Activated CD8-positive, alpha-beta T cell treated with anti-CD3 and anti-CD28 coated beads, Interleukin-2, amount 10 ng/mL, durations not matched to agents 7 days and 5 days (primary cell): Measurements from ENCODE around the gene NSMF. TPM values are rescaled to one million over a fixed set of nuclear protein-coding genes. Genes with fewer than 3 reads are reported as not detected.

Source experiments
- ATAC-seq: fragments of 150-1000 bp; cut with Tn5 transposase; one replicate; pipeline ENCODE4 v1.10.0; 2021; ENCODE audit warnings: moderate library complexity
- CTCF ChIA-PET: fragments of 350-600 bp; sonication (Branson Sonifier 250); formaldehyde crosslinking; loops from one replicate; lab custom pipeline; 2021; ENCODE audit warnings: antibody characterized with exemption; lab: Charles Lee
- POLR2A ChIA-PET: fragments of 350-600 bp; sonication (Branson Sonifier 250); formaldehyde crosslinking; loops from one replicate; lab custom pipeline; 2021; ENCODE audit warnings: antibody characterized with exemption; lab: Charles Lee
- DNase-seq: peaks from one replicate; pipeline ENCODE4 v3.0.0-alpha.2; 2020
- H3K27ac Mint-ChIP-seq: one replicate; pipeline ENCODE4 v1.8.0; 2021; ENCODE audit warnings: mild to moderate bottlenecking, mixed read lengths
- H3K27me3 Mint-ChIP-seq: one replicate; pipeline ENCODE4 v1.8.0; 2021; ENCODE audit warnings: low read depth, mixed read lengths
- H3K36me3 Mint-ChIP-seq: one replicate; pipeline ENCODE4 v1.8.0; 2021; ENCODE audit warnings: low read depth, mixed read lengths
- H3K4me1 Mint-ChIP-seq: one replicate; pipeline ENCODE4 v1.8.0; 2021; ENCODE audit warnings: low read depth, mixed read lengths
- H3K4me3 Mint-ChIP-seq: one replicate; pipeline ENCODE4 v1.8.0; 2021; ENCODE audit warnings: mild to moderate bottlenecking, mixed read lengths
- H3K9me3 Mint-ChIP-seq: one replicate; pipeline ENCODE4 v1.8.0; 2022; ENCODE audit warnings: mixed read lengths; ENCODE audit not compliant: insufficient read depth
- total RNA-seq, 2 experiments: library from RNA; stranded (reverse); gene quantifications; one replicate each; pipeline ENCODE4 v1.2.3, GENCODE V29; 2021

Gene NSMF
- total RNA-seq, 2 experiments from 2014 or later = 55.0 to 59.0 TPM

DNA sequence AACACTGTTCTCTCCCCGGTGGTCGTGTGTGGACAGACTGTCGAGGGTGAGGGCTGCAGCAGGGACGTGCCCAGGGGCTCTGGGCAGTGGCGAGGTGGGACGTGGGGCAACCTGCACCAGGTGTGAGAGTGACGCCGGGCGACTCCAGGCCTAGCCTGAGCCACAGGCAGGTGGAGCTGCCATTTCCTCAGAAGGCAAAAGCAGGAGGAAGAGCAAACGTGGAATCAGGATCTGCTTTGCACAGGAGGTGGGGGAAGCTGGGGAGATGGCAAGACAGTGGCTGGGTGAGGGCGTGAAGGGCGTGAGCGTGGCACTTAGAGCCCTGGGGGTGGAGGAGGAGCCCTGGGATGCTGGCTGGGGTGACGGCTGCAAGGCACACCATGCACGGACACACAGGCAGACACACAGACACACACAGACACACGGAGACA lies 39.6 kb upstream of the NSMF start:
- peaks cover 8% of the 10 kb centered on the region for H3K36me3 Mint-ChIP-seq
- H3K4me1 Mint-ChIP-seq = peaks cover 9% of the 10 kb centered on the region
- no peak overlapping the region for H3K4me3 Mint-ChIP-seq
- POLR2A ChIA-PET = no interaction called here
- no peak for DNase-seq
- CTCF ChIA-PET = no interaction called here
- ATAC-seq = no peak
- peak overlapping the region; percentile 8 for H3K27ac Mint-ChIP-seq
- H3K9me3 Mint-ChIP-seq = peaks cover 5% of the 10 kb centered on the region
- no peaks in the 10 kb centered on the region for H3K27me3 Mint-ChIP-seq

DNA sequence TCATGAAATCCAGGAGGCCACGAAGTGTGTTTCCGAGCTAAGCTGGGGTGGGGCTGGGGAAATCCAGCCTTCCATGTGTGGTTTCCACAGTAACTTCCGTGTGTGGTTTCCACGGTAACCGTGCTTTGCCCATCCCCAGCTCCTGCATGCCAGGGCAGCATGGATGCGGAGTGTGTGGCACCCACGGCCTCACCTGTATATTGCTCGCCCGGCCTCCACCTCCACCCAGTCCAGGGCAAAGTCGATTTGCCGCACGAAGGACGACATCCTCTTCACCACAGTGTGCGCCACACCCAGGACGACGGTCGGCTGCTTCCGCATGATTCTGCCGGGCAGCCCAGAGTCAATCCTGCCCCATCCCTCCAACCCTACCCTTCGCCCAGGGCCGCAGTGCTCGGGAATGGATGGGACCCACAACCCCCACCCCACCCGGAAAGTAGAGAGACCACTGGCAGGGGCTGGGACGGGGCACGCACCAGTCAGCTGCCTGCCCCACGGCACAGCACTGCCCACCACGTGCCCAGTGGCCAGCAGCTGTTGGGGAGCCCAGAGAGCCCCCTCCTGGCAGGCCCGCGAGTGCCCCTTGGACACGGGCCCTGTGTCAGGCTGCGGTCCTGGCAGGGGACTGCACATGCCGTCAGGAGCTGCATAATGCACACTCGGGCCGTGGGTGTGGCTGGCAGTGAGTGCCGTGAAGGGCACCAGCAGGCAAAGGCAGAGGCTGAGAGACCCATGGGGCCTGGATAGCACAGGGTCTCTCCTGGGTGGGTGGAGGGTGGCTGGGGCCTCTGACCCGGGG lies 39.0 kb upstream of the NSMF start:
- POLR2A ChIA-PET = no interaction called here
- H3K27ac Mint-ChIP-seq = no peak overlapping the region
- peaks cover 9% of the 10 kb centered on the region for H3K4me1 Mint-ChIP-seq
- DNase-seq (no peak), ATAC-seq (no peak)
- no peak overlapping the region for H3K4me3 Mint-ChIP-seq
- CTCF ChIA-PET = no interaction called here
- no peaks in the 10 kb centered on the region for H3K27me3 Mint-ChIP-seq
- peaks cover 8% of the 10 kb centered on the region for H3K36me3 Mint-ChIP-seq
- H3K9me3 Mint-ChIP-seq = peaks cover 5% of the 10 kb centered on the region

DNA sequence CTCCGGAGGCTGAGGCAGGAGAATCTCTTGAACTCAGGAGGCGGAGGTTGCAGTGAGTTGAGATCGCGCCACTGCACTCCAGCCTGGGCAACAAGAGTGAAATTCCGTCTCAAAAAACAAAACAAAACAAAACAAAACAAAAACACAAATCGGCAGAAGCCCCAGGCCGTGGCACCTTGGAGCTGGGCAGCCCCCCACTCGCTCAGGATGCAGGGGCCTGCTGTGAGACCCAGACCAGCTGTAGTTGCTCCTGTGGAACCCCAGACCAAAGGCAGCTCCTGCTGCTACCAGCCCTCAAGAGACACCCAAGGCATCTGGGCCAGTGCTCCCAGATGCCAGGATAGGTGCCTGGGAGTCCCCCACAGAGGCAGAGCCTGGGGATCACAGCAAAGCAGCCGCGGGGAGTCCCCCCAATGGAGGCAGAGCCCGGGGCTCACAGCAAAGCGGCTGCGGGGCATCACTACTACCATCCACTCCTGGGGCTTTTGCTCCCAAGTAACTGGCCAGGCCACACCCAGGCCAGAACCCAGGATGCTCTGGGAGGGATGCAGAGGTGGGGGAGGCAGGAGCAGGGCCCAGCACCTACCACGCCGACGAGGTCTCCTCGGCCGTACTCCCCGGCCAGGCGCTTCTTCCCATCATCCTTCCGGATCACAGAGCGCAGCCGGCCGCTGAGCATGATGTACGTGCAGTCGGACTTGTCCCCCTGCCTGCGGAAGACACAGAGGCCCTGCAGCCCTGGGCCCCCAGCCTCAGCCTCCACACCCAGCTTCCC lies 37.7 kb upstream of the NSMF start:
- ATAC-seq (no peak), DNase-seq (no peak)
- no peak overlapping the region for H3K4me3 Mint-ChIP-seq
- H3K9me3 Mint-ChIP-seq = no peaks in the 10 kb centered on the region
- ChIA-PET CTCF (no interaction called here), POLR2A (no interaction called here)
- peaks cover 3% of the 10 kb centered on the region for H3K36me3 Mint-ChIP-seq
- H3K27ac Mint-ChIP-seq = no peak overlapping the region
- peaks cover 7% of the 10 kb centered on the region for H3K4me1 Mint-ChIP-seq
- H3K27me3 Mint-ChIP-seq = no peaks in the 10 kb centered on the region

DNA sequence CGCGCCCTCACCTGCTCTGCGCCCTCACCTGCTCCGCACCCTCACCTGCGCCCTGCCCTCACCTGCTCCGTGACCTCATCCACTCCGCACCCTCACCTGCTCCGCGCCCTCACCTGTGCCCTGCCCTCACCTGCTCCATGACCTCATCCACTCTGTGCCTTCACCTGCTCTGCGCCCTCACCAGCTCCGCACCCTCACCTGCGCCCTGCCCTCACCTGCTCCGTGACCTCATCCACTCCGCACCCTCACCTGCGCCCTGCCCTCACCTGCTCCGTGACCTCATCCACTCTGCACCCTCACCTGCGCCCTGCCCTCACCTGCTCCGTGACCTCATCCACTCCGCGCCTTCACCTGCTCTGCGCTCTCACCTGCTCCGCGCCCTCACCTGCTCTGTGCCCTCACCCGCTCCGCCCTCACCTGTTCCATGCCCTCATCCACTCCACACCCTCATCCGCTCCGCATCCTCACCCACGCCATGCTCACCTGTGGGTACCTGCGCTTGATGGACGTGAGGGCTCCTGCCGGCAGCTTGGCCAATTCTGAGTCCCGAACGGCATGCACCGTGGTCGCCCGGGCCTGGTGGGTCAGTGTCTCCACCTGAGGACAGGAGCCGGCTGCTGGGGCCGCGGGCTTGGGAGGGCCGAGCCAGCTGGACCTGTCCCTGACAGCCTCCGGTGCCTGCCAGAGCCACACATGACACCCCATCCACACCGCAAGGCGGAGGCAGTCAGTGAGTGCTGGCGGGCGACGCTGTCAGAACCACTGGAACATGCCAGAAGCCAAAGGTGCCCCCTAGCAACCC lies 35.6 kb upstream of the NSMF start:
- POLR2A ChIA-PET = no interaction called here
- DNase-seq = no peak
- H3K27me3 Mint-ChIP-seq = no peaks in the 10 kb centered on the region
- no peak overlapping the region for H3K27ac Mint-ChIP-seq
- ATAC-seq = no peak
- no peak overlapping the region for H3K4me3 Mint-ChIP-seq
- no peaks in the 10 kb centered on the region for H3K9me3 Mint-ChIP-seq
- H3K36me3 Mint-ChIP-seq = no peaks in the 10 kb centered on the region
- H3K4me1 Mint-ChIP-seq = peaks cover 16% of the 10 kb centered on the region
- CTCF ChIA-PET = no interaction called here

DNA sequence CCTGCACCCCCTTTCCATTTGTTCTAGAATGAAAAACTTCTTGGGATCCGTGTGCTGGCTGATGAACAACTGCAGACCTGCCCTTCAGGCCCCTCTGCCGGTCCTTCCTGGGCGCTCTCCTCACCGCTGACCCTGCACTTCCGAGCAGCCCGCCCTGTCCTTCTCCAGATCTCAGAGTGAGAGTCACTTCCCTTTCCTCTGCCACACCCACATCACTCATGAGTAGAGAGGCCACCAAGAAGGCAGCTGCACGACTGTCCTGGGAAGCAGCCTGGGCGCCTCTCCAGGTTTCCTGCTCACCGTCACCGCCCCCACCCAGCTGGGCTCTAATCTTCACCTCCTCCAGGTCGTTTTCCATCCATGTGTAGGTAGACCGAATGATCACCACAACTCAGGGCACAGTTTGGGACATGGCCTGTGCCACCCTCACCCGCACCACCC lies 35.0 kb upstream of the NSMF start:
- H3K27ac Mint-ChIP-seq = no peak overlapping the region
- no peaks in the 10 kb centered on the region for H3K36me3 Mint-ChIP-seq
- ChIA-PET CTCF (no interaction called here), POLR2A (no interaction called here)
- H3K27me3 Mint-ChIP-seq = no peaks in the 10 kb centered on the region
- ATAC-seq = no peak
- no peak for DNase-seq
- H3K4me1 Mint-ChIP-seq = peaks cover 16% of the 10 kb centered on the region
- no peak overlapping the region for H3K4me3 Mint-ChIP-seq
- H3K9me3 Mint-ChIP-seq = no peaks in the 10 kb centered on the region

DNA sequence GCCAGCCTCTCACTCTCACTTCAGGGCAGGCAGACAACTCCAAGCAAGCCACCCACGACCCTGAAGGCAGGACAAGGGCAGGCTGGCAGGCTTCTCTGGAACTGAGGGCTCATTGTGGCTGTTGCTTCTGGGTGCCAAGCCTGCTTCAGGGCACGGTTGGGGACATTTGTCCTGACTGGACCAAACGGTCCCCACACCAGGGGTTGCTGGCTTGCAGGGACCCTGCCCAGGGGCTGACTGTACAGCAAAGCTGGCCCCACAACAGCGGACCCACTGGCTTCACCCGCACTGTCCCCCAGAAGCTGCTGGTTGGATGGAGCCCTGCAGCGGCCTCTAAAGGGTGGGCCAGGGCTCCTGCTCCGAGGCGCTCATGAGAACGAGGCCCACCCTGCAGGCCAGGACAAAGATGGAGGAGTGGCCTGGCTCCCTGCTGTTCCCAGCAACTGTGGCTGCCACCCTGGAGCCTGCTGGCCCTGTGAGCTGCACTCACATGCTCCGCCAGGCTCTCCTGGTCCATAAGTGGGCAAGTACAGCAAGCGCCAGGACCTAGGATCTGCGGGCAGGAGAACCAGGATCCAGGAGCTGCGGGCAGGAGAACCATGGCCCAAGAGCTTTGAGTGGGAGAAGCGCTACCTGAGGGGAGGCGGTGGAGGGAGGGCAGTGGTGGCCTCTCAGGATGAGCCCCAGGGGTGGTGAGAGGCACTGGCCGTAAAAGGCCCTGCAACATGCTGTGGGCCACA lies 34.4 kb upstream of the NSMF start:
- POLR2A ChIA-PET = no interaction called here
- no peaks in the 10 kb centered on the region for H3K9me3 Mint-ChIP-seq
- no peak overlapping the region for H3K27ac Mint-ChIP-seq
- DNase-seq (no peak), ATAC-seq (no peak)
- CTCF ChIA-PET = no interaction called here
- no peaks in the 10 kb centered on the region for H3K36me3 Mint-ChIP-seq
- H3K4me3 Mint-ChIP-seq = no peak overlapping the region
- peaks cover 16% of the 10 kb centered on the region for H3K4me1 Mint-ChIP-seq
- H3K27me3 Mint-ChIP-seq = no peaks in the 10 kb centered on the region

DNA sequence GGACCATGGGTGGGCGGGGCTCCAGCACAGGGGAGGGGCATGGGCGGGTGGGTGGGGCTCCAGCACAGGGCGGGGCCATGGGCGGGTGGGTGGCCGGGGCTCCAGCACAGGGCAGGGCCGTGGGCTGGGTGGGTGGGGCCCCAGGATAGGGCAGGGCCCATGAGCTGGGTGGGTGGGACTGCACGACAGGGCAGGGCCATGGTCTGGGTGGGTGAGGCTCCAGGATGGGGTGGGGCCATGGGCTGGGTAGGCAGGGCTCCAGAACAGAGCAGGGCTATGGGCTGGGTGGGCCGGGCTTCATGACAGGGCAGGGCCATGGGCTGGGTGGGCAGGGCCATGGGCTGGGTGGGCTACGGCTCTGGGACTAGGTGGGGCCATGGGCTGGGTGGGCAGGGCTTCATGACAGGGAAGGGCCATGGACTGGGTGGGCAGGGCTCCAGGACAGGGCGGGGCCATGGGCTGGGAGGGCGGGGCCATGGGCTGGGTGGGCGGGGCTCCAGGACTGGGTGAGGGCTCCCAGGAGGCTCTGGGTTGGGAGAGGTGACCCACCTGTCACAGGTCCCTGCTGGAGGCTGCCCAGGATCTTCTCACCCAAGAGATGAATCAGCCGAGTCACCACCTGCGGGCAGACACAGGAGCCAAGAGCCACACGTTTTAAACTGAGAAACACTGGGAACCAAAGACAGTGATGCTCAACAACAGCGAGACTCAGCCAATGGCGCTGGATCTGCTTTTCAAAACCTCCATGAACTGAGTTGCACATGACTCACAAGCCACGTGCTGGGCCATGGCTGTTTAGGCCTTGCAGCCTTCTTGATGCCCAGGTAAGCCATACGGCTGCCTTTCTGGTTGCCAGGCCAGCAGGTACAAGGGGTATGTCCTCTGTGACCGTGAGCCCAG lies 33.6 kb upstream of the NSMF start:
- H3K27me3 Mint-ChIP-seq = no peaks in the 10 kb centered on the region
- H3K27ac Mint-ChIP-seq = no peak overlapping the region
- no peaks in the 10 kb centered on the region for H3K9me3 Mint-ChIP-seq
- POLR2A ChIA-PET = no interaction called here
- CTCF ChIA-PET = no interaction called here
- DNase-seq (no peak), ATAC-seq (peak; percentile 75)
- no peak overlapping the region for H3K4me3 Mint-ChIP-seq
- peaks cover 16% of the 10 kb centered on the region for H3K4me1 Mint-ChIP-seq
- no peaks in the 10 kb centered on the region for H3K36me3 Mint-ChIP-seq

DNA sequence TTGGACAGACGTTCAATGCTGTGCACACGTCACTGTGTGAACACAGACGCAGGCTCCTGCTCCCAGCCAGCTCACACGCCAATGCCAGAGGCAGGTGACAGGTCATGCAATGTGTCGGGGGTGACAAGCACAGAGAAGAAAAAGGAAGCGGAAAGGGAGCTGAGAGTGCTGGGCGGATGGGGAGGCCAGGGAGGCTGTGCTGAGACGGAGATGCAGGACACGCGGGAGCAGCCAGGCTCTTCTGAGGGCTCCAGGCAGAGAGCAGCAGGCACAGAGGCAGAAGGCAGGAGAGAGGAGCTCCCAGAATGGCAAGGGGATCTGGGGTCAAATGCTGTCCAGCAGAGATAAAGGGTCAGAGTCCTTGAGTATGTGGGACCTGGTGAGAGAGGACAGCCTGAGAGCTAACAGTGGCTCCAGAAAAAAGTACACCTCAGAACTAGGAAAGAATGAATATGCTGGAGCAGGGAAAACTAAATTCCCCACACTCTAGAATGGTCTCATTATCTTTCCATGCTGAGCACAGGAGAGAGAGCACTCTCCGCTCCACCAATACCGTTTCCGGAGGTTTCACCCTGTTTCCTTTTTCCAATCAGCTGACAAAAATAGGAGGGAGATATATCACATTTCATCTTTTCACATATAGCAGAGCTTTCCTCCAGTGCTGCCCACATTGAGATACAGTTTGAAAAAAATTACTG lies 32.8 kb upstream of the NSMF start:
- no peak for DNase-seq
- no peak overlapping the region for H3K4me3 Mint-ChIP-seq
- ATAC-seq = no peak
- H3K4me1 Mint-ChIP-seq = peaks cover 16% of the 10 kb centered on the region
- POLR2A ChIA-PET = no interaction called here
- no peak overlapping the region for H3K27ac Mint-ChIP-seq
- H3K27me3 Mint-ChIP-seq = no peaks in the 10 kb centered on the region
- H3K36me3 Mint-ChIP-seq = no peaks in the 10 kb centered on the region
- CTCF ChIA-PET = no interaction called here
- H3K9me3 Mint-ChIP-seq = no peaks in the 10 kb centered on the region

DNA sequence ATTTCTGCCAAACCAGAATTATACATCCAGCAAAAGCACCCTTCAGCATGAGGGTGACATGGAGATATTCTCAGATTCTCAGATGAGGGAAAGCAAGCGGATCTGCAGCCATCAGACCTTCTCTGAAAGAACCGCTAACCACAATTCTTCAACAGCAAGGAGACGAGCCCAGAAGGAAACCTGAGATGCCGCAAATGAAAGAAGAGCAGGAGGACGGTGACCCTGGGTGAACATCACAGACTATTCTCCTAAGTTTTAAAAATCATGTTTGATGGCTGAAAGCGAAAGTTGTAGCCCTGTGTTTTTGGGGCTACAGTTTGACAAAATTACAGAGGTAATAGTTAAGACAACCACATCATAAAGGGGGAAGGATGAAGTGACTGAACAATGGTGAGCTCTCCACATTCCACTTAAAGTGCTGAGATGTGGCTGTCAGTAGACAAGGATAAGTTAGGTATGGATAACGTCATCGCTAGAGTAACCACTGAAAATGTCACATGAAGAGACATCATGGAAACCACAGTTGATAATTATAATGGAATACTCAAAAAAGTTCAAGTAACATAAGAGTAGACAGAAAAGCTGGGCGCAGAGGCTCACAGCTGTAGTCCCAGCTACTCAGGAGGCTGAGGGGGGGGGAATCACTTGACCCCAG lies 31.5 kb upstream of the NSMF start:
- DNase-seq (no peak), ATAC-seq (no peak)
- H3K27me3 Mint-ChIP-seq = no peaks in the 10 kb centered on the region
- peaks cover 16% of the 10 kb centered on the region for H3K4me1 Mint-ChIP-seq
- no peak overlapping the region for H3K27ac Mint-ChIP-seq
- POLR2A ChIA-PET = no interaction called here
- H3K9me3 Mint-ChIP-seq = no peaks in the 10 kb centered on the region
- CTCF ChIA-PET = interaction anchor here (1.2 kb wide), 1 partner anchor 204 kb away, joined by 3 read pairs; no protein-coding TSS in a partner anchor
- no peaks in the 10 kb centered on the region for H3K36me3 Mint-ChIP-seq
- H3K4me3 Mint-ChIP-seq = no peak overlapping the region

DNA sequence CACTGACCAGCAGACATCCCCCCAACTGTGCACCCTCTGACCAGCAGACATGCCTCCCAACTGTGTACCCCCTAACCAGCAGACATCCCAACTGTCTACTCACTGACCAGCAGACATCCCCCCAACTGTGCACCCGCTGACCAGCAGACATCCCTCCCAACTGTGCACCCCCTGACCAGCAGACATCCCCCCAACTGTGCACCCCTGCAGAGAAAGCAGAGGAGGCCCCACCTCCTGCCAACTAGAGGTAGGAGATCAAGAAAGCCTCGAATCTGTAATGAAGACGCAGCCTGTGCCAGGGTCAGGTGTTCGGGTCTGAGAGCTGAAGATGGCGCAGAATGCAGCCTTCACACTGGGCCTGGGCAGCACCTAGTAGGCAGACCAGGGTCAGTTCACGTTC lies 29.8 kb upstream of the NSMF start:
- H3K4me3 Mint-ChIP-seq = no peak overlapping the region
- no peak for ATAC-seq
- no peaks in the 10 kb centered on the region for H3K9me3 Mint-ChIP-seq
- no peaks in the 10 kb centered on the region for H3K36me3 Mint-ChIP-seq
- peaks cover 11% of the 10 kb centered on the region for H3K4me1 Mint-ChIP-seq
- H3K27me3 Mint-ChIP-seq = no peaks in the 10 kb centered on the region
- DNase-seq = no peak
- ChIA-PET POLR2A (no interaction called here), CTCF (no interaction called here)
- no peak overlapping the region for H3K27ac Mint-ChIP-seq
